NCI-H2171 (cell line): ENCODE measurements around the gene PGAP3.

Source experiments
- DNase-seq: peaks from one replicate; lab custom pipeline; 2025; lab: John Stamatoyannopoulos, UW

The PGAP3 gene

DNA sequence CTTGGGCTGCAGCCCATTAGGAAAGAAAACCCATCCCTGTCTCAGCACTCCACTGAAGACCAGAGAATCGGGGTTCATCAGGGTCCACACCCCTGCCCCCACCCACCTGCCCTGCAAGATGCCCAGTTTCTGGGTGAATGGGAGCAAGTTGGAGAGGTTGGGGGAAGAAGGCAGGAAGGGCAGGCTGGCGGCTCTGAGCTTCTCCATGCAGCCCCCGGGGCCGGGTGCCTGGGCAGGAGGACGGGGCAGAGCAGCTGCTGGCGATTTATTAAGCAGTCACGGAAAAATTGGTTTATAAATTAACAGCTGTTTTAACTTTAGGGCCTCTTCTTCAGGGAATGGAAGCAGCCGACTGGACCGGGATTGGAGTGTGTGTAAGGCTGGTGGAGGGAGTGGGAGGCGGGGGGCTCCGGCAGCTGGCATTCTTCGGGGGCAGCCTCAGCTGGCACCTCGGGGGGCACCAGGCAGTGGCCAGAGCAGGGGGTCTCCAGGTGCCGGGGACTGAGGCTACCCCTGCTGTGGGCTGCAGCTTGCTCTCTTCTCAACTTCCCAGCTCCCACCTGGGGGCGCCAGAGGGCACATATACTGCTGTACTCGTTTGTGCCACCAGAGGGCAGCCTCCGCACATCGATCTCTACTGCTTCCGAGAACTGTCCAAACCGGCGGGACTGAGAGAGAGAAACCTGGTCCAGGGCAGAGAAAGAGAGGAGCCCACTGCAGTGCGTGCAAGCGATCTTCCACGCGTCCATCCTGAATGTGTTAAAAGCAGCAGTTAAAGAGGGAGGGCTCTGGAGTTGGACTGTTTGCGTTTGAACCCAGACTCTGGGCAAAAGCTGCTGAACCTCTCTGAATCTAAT is 66.1 kb downstream of the PGAP3 start:
- DNase-seq = peak; percentile 42
